Psoas muscle (tissue), 8 donors: Measurements from ENCODE around the gene INSYN1. TPM values are rescaled to one million over a fixed set of nuclear protein-coding genes. Genes with fewer than 3 reads are reported as not detected.

Experiments used
- ATAC-seq, 4 donors: fragments of 200-7000 bp; cut with Tn5 transposase; one replicate each; pipeline ENCODE4 v1.9.1; 2020; ENCODE audit warnings: moderate library complexity in 3 of 4, mild to moderate bottlenecking in 2 of 4
- DNase-seq, 2 donors: peaks; one replicate each; pipeline ENCODE4 v3.0.0-alpha.2; 2020
- H3K27ac ChIP-seq: fragments of 200-600 bp; one replicate; pipeline ENCODE4 v1.8.0; 2022
- H3K27me3 ChIP-seq, 3 donors: fragments of 200-600 bp in 1 of 3; one replicate each; pipeline versions ENCODE4 v1.6.1 to v1.8.0; 2013 to 2022; ENCODE audit warnings: low read length in 2 of 3, mild to moderate bottlenecking in 2 of 3, moderate library complexity in 1 of 3; ENCODE audit not compliant: insufficient read depth in 3 of 3
- H3K36me3 ChIP-seq, 2 donors: fragments of 200-600 bp in 1 of 2; one replicate each; pipeline versions ENCODE4 v1.6.1 to v1.8.0; 2013 to 2022; ENCODE audit warnings: low read depth in 1 of 2, mild to moderate bottlenecking in 1 of 2, moderate library complexity in 1 of 2; ENCODE audit not compliant: insufficient read depth in 1 of 2
- H3K4me1 ChIP-seq: fragments of 200-600 bp; one replicate; pipeline ENCODE4 v1.8.0; 2022
- H3K4me3 ChIP-seq: fragments of 200-600 bp; one replicate; pipeline ENCODE4 v1.8.0; 2022; ENCODE audit warnings: mild to moderate bottlenecking
- H3K9me3 ChIP-seq: fragments of 200-600 bp; one replicate; pipeline ENCODE4 v1.8.0; 2022
- WGBS, 3 donors: extraction: QIAGEN DNeasy Blood & Tissue Kit; methylation state at CpG; one replicate each; pipeline versions ENCODE4 v1.1.6 to v1.1.7; 2013; 5-methylcytosine and 5-hydroxymethylcytosine counted together
- intact Hi-C, 2 donors: fragments of 100-400 bp; cut with DNase I; formaldehyde crosslinking; loops; one replicate each; pipeline versions ENCODE4 v1.11.0 to v1.14.2; 2022
- polyA plus RNA-seq, 3 donors: library from polyadenylated mRNA; stranded (reverse); fragments of 200-250 nt; gene quantifications; one replicate each; pipeline ENCODE4 v1.2.3, GENCODE V29; 2013
- total RNA-seq, 4 donors: library from RNA; stranded (reverse); fragmentation: NEBNext Ultra II Directional in 2 of 4; extraction: Animal tissue kit (Norgen Biotek cat#: 25700) in 2 of 4; gene quantifications; one replicate each; pipeline versions ENCODE4 v1.2.1 to v1.2.4, GENCODE V29; 2021 to 2023
- TF ChIP-seq, protein P1 (sequence below): fragments of 200-600 bp; IDR thresholded peaks from one replicate; pipeline ENCODE4 v1.8.0; 2022; ENCODE audit warnings: antibody characterized with exemption
- donor health status: healthy with polysubstance abuse.
- donor health status: DM: no; HTN: no; CAD: no; lungs with moderate emphysema.
- donor health status: Bipolar disorder and iron deficiency.
- donor health status: healthy.
- donor health status: DM: yes; HTN: yes; CAD: no.
- donor health status: DM: no; HTN: no; CAD: no.
- donor health status: DM: no; HTN: no; CAD: no.
- donor health status: DM: yes; HTN: yes; CAD: no.

The INSYN1 gene
- total and polyA plus RNA-seq, 7 donors = 0.42 to 10.8 (median 3.8) TPM

DNA sequence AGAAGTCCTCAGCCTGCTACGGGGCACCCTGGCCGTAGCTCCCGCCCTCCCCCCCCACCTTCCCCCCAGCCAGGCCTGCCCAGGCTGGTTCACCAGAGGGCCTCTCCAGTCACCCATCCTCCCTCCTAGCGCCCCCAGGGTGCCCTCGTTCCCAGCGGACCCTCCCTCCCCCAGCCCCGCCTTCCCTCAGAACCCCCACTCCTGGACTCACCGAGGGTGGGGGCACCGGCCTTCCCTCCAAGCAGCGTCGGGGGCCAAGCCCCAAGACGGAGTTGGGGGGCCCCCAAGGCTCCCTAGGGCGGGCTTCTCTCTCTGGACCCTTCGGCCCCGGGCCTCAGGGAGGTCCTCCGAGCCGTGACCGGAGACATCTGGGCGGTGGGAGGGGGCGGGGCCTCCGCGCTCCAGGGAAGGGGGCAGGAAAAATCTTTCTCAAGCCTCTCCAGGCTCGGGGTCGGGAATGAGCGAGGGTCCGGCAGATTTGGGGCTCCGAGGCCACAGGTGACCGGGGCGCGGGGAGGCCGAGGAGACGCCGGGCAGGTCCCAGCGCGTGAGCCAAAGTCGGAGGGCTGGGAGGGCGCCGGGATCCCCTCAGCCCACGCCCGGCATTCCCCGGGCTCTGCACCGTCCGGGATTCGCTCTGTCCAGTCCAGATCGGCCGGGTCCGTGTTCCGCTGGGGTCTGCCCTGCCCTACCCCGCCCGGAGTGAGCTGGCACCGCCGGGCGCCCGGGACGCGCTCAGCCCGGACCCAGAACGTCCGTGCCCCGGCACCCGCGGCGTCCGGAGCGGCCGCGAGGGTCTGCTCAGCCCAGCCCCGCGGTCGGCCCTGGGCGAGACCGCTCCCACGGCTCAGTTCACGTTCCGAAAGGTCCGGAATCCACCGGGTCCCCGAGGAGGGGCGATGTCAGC is 999 bp downstream of the INSYN1 start:
- Histone ChIP-seq H3K36me3 (no peaks in the 10 kb centered on the region), H3K27me3 (peaks cover 0 to 42% (median 8%) of the 10 kb centered on the region in 3 donors), H3K4me3 (peak overlapping the region; percentile 69), H3K27ac (no peak overlapping the region), H3K4me1 (peaks cover 4% of the 10 kb centered on the region), H3K9me3 (no peaks in the 10 kb centered on the region)
- TF ChIP-seq, protein P1, sequence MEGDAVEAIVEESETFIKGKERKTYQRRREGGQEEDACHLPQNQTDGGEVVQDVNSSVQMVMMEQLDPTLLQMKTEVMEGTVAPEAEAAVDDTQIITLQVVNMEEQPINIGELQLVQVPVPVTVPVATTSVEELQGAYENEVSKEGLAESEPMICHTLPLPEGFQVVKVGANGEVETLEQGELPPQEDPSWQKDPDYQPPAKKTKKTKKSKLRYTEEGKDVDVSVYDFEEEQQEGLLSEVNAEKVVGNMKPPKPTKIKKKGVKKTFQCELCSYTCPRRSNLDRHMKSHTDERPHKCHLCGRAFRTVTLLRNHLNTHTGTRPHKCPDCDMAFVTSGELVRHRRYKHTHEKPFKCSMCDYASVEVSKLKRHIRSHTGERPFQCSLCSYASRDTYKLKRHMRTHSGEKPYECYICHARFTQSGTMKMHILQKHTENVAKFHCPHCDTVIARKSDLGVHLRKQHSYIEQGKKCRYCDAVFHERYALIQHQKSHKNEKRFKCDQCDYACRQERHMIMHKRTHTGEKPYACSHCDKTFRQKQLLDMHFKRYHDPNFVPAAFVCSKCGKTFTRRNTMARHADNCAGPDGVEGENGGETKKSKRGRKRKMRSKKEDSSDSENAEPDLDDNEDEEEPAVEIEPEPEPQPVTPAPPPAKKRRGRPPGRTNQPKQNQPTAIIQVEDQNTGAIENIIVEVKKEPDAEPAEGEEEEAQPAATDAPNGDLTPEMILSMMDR = no peak
- 2% methylated on average over 36 to 79 of the region's 79 CpGs for WGBS, 3 donors
- ATAC-seq (peak; percentile 21 to 50 (median 43)), DNase-seq (no peak)
- intact Hi-C loops = no loop called here

DNA sequence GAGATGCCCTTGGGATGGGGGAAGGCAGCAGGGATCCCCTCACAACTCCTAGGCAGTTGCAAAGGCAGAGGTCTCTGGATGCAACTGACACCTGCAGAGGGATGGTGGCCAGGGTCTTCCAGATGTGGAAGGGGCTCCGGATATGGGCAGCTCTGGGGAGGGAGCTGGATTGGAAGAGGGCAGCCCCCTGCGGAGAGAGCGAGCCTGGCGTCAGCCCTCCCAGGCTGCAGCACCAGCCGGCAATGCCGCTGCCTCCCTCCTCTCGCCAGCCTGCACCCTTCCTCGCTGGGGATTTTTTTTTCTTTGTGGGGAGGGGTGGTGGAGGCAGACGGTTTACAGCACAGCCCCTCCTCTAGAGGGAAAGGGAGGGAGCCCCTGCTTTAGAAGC is 1.6 kb downstream of the INSYN1 start:
- TF ChIP-seq, protein P1 = no peak
- Histone ChIP-seq H3K36me3 (no peaks in the 10 kb centered on the region), H3K9me3 (no peaks in the 10 kb centered on the region), H3K4me3 (peak overlapping the region; percentile 69), H3K27ac (no peak overlapping the region), H3K4me1 (peaks cover 6% of the 10 kb centered on the region), H3K27me3 (peaks cover 0 to 35% (median 8%) of the 10 kb centered on the region in 3 donors)
- no peak for DNase-seq
- ATAC-seq = no peak
- 37 to 56% (median 53%) methylated on average over 8 to 9 of the region's 9 CpGs for WGBS, 3 donors
- intact Hi-C loops = no loop called here

DNA sequence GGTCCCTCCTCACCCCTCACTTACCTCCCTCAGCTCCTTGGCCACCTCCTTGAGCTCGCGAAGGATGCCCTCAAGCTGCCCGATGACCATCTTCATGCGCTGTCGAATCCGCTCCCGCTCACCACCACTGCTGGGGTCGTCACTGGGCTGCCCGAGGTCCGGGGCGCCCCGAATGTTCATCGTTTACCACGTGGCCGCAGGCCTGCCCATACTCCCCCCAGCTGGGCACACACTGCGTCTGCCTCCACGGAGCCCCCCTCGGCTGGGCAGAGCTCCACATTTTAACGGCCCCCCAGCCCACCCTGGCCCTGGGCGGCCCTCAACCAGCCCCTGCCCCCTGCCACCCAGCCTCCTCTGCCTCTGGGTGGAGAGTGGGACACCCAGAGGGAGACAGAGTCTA is 2.2 kb downstream of the INSYN1 start:
- DNase-seq (no peak), ATAC-seq (no peak)
- Histone ChIP-seq H3K4me1 (peaks cover 6% of the 10 kb centered on the region), H3K27me3 (peaks cover 0 to 31% (median 8%) of the 10 kb centered on the region in 3 donors), H3K27ac (no peak overlapping the region), H3K36me3 (no peaks in the 10 kb centered on the region), H3K9me3 (no peaks in the 10 kb centered on the region), H3K4me3 (no peak overlapping the region)
- intact Hi-C loops = no loop called here
- TF ChIP-seq, protein P1 = no peak
- 88 to 89% (median 88%) methylated on average over 20 of the region's 20 CpGs for WGBS, 3 donors

DNA sequence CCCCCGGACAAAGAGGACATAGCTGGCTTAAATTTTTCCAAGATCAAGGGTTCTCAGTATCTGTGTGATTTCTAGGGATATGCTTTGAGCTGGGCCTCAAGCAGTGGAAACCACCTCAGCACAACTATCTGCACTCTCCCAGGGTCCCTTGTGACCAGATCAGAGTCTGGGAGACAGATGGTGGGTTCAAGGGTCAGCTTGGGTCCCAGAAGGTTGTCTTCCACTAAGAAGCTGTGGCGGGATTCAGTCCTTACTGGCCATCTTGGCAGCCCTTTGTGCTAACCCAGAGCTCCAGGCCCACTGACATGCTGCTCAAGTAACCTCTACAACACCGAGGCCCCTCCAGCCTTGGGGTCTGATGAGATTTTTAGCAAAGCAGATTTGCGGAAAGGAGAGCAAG is 2.7 kb downstream of the INSYN1 start:
- H3K4me3 ChIP-seq = no peak overlapping the region
- WGBS, 3 donors = 86 to 90% (median 87%) methylated on average over 4 of the region's 4 CpGs
- TF ChIP-seq, protein P1 = no peak
- intact Hi-C loops = no loop called here
- no peak for ATAC-seq
- H3K9me3 ChIP-seq = no peaks in the 10 kb centered on the region
- peaks cover 6% of the 10 kb centered on the region for H3K4me1 ChIP-seq
- no peak for DNase-seq
- no peaks in the 10 kb centered on the region for H3K36me3 ChIP-seq
- H3K27me3 ChIP-seq = peaks cover 0 to 31% (median 8%) of the 10 kb centered on the region in 3 donors
- no peak overlapping the region for H3K27ac ChIP-seq
